ENCODE measurements around the gene RAD9A.

DNA sequence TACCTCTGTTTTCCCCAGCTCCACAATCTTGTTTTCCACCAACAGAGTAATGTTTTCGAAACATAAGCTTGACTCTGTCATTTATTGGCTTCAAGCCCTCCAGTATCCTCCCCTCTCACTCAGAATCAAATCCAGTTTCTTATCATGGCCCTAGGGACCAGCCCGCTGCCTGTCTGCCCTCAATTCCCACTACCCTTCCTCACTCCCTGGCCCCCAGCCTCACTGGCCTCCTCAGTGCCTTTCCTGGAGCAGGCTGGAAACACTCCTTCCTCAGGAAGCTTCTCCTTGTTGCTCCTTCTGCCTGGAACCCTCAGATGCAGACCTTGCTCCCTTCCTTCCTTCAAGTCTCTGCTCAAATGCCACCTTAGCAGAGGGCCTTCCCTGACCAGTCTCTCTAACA lies 42.3 kb upstream of the RAD9A start:
- TF ChIP-seq REST (IDR thresholded peaks at IDR 0.05; ENCODE audit: unreplicated experiment) (no peak), CTCF (conservative IDR thresholded peaks at IDR 0.05; ENCODE audit: low read depth in 2 of 2) (no peak), EZH2phosphoT487 (IDR thresholded peaks at IDR 0.05; ENCODE audit: unreplicated experiment) (no peak), CREB1 (CRISPR knock-in tag; IDR thresholded peaks at IDR 0.05; ENCODE audit: low read depth) (no peak), ZNF331 (CRISPR knock-in tag; IDR thresholded peaks at IDR 0.05; ENCODE audit: low read depth) (no peak), POLR2AphosphoS5 (IDR thresholded peaks at IDR 0.05; ENCODE audit: low read depth) (no peak), EZH2 (IDR thresholded peaks at IDR 0.05; ENCODE audit: low read depth, unreplicated experiment) (no peak), ETS1 (IDR thresholded peaks at IDR 0.05) (no peak), STAT1 (IDR thresholded peaks at IDR 0.05; ENCODE audit: unreplicated experiment) (no peak), JUNB (IDR thresholded peaks at IDR 0.05; ENCODE audit: unreplicated experiment) (no peak)

Data from GM23338 (cell line).